ENCODE measurements around the gene HRK. TPM values are rescaled to one million over a fixed set of nuclear protein-coding genes. Genes with fewer than 3 reads are reported as not detected.

The HRK gene
- total and polyA plus RNA-seq, 10 of the 15 experiments (the other 5 are each of a cell fraction or from before 2014, with no cell fraction given), result not detected

DNA sequence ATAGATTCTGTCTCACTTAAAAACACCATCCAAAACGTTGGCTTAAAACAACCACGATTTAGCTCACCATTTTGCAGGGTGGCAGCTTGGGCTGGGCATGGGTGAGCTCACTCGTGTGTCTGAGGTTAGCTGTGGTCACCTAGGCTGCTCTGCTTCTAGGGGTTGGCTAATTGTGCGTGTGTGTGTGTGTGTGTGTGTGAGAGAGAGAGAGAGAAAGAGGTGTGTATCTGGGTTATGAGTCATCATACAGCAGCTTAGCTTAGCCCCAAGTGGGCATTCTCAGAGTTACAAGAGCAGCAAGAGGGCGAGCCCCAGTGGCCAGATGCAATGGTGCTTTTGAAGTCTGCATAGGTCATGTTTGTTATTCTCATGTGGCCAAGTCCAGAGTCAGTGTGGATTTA, 35.5 kb upstream of the HRK start (continued):
- no peak for TF ChIP-seq EZH2 (IDR thresholded peaks at IDR 0.05; ENCODE audit: borderline replicate concordance, control insufficient read depth, low read depth, low read length)
- TF ChIP-seq, protein P1, sequence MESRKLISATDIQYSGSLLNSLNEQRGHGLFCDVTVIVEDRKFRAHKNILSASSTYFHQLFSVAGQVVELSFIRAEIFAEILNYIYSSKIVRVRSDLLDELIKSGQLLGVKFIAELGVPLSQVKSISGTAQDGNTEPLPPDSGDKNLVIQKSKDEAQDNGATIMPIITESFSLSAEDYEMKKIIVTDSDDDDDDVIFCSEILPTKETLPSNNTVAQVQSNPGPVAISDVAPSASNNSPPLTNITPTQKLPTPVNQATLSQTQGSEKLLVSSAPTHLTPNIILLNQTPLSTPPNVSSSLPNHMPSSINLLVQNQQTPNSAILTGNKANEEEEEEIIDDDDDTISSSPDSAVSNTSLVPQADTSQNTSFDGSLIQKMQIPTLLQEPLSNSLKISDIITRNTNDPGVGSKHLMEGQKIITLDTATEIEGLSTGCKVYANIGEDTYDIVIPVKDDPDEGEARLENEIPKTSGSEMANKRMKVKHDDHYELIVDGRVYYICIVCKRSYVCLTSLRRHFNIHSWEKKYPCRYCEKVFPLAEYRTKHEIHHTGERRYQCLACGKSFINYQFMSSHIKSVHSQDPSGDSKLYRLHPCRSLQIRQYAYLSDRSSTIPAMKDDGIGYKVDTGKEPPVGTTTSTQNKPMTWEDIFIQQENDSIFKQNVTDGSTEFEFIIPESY (IDR thresholded peaks at IDR 0.05), result no peak
- TF ChIP-seq, protein P2, sequence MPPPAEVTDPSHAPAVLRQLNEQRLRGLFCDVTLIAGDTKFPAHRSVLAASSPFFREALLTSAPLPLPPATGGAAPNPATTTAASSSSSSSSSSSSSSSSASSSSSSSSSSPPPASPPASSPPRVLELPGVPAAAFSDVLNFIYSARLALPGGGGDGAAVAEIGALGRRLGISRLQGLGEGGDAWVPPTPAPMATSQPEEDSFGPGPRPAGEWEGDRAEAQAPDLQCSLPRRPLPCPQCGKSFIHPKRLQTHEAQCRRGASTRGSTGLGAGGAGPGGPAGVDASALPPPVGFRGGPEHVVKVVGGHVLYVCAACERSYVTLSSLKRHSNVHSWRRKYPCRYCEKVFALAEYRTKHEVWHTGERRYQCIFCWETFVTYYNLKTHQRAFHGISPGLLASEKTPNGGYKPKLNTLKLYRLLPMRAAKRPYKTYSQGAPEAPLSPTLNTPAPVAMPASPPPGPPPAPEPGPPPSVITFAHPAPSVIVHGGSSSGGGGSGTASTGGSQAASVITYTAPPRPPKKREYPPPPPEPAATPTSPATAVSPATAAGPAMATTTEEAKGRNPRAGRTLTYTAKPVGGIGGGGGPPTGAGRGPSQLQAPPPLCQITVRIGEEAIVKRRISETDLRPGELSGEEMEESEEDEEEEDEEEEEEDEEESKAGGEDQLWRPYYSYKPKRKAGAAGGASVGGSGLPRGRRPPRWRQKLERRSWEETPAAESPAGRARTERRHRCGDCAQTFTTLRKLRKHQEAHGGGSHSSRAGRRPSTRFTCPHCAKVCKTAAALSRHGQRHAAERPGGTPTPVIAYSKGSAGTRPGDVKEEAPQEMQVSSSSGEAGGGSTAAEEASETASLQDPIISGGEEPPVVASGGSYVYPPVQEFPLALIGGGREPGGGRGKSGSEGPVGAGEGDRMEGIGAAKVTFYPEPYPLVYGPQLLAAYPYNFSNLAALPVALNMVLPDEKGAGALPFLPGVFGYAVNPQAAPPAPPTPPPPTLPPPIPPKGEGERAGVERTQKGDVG (CRISPR knock-in tag; IDR thresholded peaks at IDR 0.05), result no peak
- 0 out of 2 replicates have a peak, but pooled peaks have one; percentile 22 for TF ChIP-seq PAX5 (IDR thresholded peaks at IDR 0.05; ENCODE audit: borderline replicate concordance, low read depth, low read length)
- TF ChIP-seq RAD21 (IDR thresholded peaks at IDR 0.05; ENCODE audit: insufficient read depth, low read depth, low read length), result peak; percentile 34; the same call in 1 of the 2 replicates
- peak; percentile 29; the same call in 1 of the 2 replicates for TF ChIP-seq IKZF1 (conservative IDR thresholded peaks at IDR 0.05)
- TF ChIP-seq POU2F2 (IDR thresholded peaks at IDR 0.05; ENCODE audit: borderline replicate concordance, low read depth, low read length), result peak; percentile 66; the same call in 1 of the 3 replicates
- TF ChIP-seq POLR2AphosphoS5 (IDR thresholded peaks at IDR 0.05; ENCODE audit: low read length), result no peak
- 0 out of 2 replicates have a peak, but pooled peaks have one; percentile 21 for TF ChIP-seq CREB1 (IDR thresholded peaks at IDR 0.05; ENCODE audit: low read depth)
- TF ChIP-seq CHD4 (IDR thresholded peaks at IDR 0.05), result no peak
- peak; percentile 71 for TF ChIP-seq RUNX3 (IDR thresholded peaks at IDR 0.05; ENCODE audit: low read length)
- TF ChIP-seq, protein P3, sequence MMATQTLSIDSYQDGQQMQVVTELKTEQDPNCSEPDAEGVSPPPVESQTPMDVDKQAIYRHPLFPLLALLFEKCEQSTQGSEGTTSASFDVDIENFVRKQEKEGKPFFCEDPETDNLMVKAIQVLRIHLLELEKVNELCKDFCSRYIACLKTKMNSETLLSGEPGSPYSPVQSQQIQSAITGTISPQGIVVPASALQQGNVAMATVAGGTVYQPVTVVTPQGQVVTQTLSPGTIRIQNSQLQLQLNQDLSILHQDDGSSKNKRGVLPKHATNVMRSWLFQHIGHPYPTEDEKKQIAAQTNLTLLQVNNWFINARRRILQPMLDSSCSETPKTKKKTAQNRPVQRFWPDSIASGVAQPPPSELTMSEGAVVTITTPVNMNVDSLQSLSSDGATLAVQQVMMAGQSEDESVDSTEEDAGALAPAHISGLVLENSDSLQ (IDR thresholded peaks at IDR 0.05), result no peak
- TF ChIP-seq, protein P4, sequence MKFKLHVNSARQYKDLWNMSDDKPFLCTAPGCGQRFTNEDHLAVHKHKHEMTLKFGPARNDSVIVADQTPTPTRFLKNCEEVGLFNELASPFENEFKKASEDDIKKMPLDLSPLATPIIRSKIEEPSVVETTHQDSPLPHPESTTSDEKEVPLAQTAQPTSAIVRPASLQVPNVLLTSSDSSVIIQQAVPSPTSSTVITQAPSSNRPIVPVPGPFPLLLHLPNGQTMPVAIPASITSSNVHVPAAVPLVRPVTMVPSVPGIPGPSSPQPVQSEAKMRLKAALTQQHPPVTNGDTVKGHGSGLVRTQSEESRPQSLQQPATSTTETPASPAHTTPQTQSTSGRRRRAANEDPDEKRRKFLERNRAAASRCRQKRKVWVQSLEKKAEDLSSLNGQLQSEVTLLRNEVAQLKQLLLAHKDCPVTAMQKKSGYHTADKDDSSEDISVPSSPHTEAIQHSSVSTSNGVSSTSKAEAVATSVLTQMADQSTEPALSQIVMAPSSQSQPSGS (IDR thresholded peaks at IDR 0.05; ENCODE audit: low read length), result peak; percentile 30; the same call in 1 of the 2 replicates
- TF ChIP-seq RB1 (IDR thresholded peaks at IDR 0.05; ENCODE audit: borderline replicate concordance), result 0 out of 2 replicates have a peak, but pooled peaks have one; percentile 31
- TF ChIP-seq, protein P5, sequence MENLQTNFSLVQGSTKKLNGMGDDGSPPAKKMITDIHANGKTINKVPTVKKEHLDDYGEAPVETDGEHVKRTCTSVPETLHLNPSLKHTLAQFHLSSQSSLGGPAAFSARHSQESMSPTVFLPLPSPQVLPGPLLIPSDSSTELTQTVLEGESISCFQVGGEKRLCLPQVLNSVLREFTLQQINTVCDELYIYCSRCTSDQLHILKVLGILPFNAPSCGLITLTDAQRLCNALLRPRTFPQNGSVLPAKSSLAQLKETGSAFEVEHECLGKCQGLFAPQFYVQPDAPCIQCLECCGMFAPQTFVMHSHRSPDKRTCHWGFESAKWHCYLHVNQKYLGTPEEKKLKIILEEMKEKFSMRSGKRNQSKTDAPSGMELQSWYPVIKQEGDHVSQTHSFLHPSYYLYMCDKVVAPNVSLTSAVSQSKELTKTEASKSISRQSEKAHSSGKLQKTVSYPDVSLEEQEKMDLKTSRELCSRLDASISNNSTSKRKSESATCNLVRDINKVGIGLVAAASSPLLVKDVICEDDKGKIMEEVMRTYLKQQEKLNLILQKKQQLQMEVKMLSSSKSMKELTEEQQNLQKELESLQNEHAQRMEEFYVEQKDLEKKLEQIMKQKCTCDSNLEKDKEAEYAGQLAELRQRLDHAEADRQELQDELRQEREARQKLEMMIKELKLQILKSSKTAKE (IDR thresholded peaks at IDR 0.05; ENCODE audit: low read depth, poor library complexity, severe bottlenecking), result peak; percentile 26
- TF ChIP-seq YY1 (IDR thresholded peaks at IDR 0.05; ENCODE audit: low read depth, low read length), result no peak
- TF ChIP-seq MTA2 (IDR thresholded peaks at IDR 0.05; ENCODE audit: low read depth), result peak; percentile 58
- TF ChIP-seq, protein P6, sequence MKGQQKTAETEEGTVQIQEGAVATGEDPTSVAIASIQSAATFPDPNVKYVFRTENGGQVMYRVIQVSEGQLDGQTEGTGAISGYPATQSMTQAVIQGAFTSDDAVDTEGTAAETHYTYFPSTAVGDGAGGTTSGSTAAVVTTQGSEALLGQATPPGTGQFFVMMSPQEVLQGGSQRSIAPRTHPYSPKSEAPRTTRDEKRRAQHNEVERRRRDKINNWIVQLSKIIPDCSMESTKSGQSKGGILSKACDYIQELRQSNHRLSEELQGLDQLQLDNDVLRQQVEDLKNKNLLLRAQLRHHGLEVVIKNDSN (IDR thresholded peaks at IDR 0.05; ENCODE audit: borderline replicate concordance, extremely low read length, insufficient read depth, low read depth, low read length), result no peak
- peak; percentile 50; a peak in 2 of 4 replicates for TF ChIP-seq IKZF2 (IDR thresholded peaks at IDR 0.05)
- TF ChIP-seq IRF4 (IDR thresholded peaks at IDR 0.05; ENCODE audit: low read depth, low read length), result peak; percentile 75; the same call in 1 of the 2 replicates

Measured in GM12878 (cell line).